Measurements from ENCODE around the gene CTSF. TPM values are rescaled to one million over a fixed set of nuclear protein-coding genes. Genes with fewer than 3 reads are reported as not detected.
"Not testable (repeated sequence)": the region's sequence is repeated elsewhere in the genome, so short reads cannot be mapped to it uniquely, and the experiment has no call there.

CTSF gene
- total RNA-seq, 2 experiments from 2014 or later = 3.5 to 3.9 TPM

- H3K27me3 Mint-ChIP-seq = peaks cover 15% of the 10 kb centered on the region
- no peak overlapping the region for H3K27ac Mint-ChIP-seq
- H3K4me3 Mint-ChIP-seq = no peak overlapping the region
- CTCF ChIA-PET = no interaction called here
- DNase-seq = no peak
- peaks cover 7% of the 10 kb centered on the region for H3K4me1 Mint-ChIP-seq
- no peaks in the 10 kb centered on the region for H3K36me3 Mint-ChIP-seq (ENCODE audit: low read depth)
- POLR2A ChIA-PET = no interaction called here
- no peaks in the 10 kb centered on the region for H3K9me3 Mint-ChIP-seq
Measured at GRCh38 chr11:66549696-66550095, 18.7 kb downstream of the CTSF start.

DNA sequence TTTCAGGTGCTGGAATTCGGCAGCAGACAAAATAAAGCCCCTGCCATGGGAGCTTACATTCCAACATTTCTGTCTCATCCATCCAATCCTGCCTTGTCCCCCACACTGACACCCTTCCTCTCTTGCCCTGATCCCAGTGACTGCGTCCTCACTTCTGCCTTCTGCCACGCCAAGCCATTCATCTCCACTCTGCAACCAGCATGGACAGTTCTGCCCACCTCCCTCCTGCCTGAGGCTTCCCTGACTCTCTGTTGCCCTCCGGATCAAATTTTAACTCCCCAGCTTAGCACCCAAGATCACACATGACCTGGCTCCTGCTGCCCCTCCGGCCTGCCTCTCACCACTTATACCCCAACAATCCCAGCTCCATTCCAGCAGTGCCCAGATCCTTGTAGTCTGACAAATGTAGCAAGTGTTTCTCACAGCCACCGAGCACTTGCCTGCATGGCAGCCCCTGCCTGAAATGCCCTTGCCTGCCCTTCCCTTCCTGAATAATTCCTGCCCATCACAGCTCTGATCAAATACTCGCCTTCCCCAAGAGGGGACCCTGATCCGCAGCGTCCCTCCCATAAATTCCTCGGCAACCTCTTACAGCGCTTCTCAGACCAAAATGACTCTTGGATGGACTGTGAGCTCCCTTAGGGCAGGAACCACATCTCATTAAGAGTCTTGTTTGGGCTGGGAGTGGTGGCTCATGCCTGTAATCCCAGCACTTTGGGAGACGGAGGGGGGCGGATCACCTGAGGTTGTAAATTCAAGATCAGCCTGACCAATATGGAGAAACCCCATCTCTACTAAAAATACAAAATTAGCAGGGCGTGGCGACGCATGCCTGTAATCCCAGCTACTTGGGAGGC lies 19.4 kb downstream of the CTSF start:
- no peaks in the 10 kb centered on the region for H3K9me3 Mint-ChIP-seq

GRCh38 chr11:66548041-66548440 lies 20.4 kb downstream of the CTSF start:
- CTCF ChIA-PET = no interaction called here
- POLR2A ChIA-PET = no interaction called here
- peaks cover 4% of the 10 kb centered on the region for H3K36me3 Mint-ChIP-seq (ENCODE audit: low read depth)
- H3K4me1 Mint-ChIP-seq = peaks cover 21% of the 10 kb centered on the region
- H3K27ac Mint-ChIP-seq = no peak overlapping the region
- no peak overlapping the region for H3K4me3 Mint-ChIP-seq
- H3K27me3 Mint-ChIP-seq = peaks cover 15% of the 10 kb centered on the region
- no peak for DNase-seq
- no peaks in the 10 kb centered on the region for H3K9me3 Mint-ChIP-seq

More for the DNA sequence above, 19.4 kb downstream of the CTSF start:
- peaks cover 12% of the 10 kb centered on the region for H3K4me1 Mint-ChIP-seq
- DNase-seq = no peak
- CTCF ChIA-PET = no interaction called here
- peaks cover 15% of the 10 kb centered on the region for H3K27me3 Mint-ChIP-seq
- no peaks in the 10 kb centered on the region for H3K36me3 Mint-ChIP-seq (ENCODE audit: low read depth)
- H3K4me3 Mint-ChIP-seq = no peak overlapping the region
- POLR2A ChIA-PET = no interaction called here
- H3K27ac Mint-ChIP-seq = no peak overlapping the region

- CTCF ChIA-PET = interaction anchor here (1.0 to 2.1 kb wide), 2 partner anchors 8 to 131 kb away, joined by 3 to 11 read pairs; no protein-coding TSS in a partner anchor
- H3K4me3 Mint-ChIP-seq = peak overlapping the region; percentile 0
- peaks cover 4% of the 10 kb centered on the region for H3K36me3 Mint-ChIP-seq (ENCODE audit: low read depth)
- peaks cover 24% of the 10 kb centered on the region for H3K4me1 Mint-ChIP-seq
- POLR2A ChIA-PET = no interaction called here
- no peak for DNase-seq
- H3K9me3 Mint-ChIP-seq = no peaks in the 10 kb centered on the region
- H3K27me3 Mint-ChIP-seq = peaks cover 15% of the 10 kb centered on the region
- no peak overlapping the region for H3K27ac Mint-ChIP-seq
Measured at GRCh38 chr11:66547662-66548009, 20.8 kb downstream of the CTSF start.

GRCh38 chr11:66546966-66547661 lies 21.3 kb downstream of the CTSF start:
- H3K27ac Mint-ChIP-seq = no peak overlapping the region
- H3K27me3 Mint-ChIP-seq = peaks cover 15% of the 10 kb centered on the region
- H3K36me3 Mint-ChIP-seq (ENCODE audit: low read depth) = peaks cover 4% of the 10 kb centered on the region
- ChIA-PET CTCF (interaction anchor here (0.9 to 2.1 kb wide), 5 partner anchors 8 to 132 kb away, joined by 3 to 11 read pairs (median 3); no protein-coding TSS in a partner anchor), POLR2A (interaction anchor here (1.1 kb wide), 1 partner anchor 12 kb away, joined by 4 read pairs; no protein-coding TSS in a partner anchor)
- peaks cover 27% of the 10 kb centered on the region for H3K4me1 Mint-ChIP-seq
- no peaks in the 10 kb centered on the region for H3K9me3 Mint-ChIP-seq
- peak overlapping the region; percentile 77 for H3K4me3 Mint-ChIP-seq
- DNase-seq = no peak

DNA sequence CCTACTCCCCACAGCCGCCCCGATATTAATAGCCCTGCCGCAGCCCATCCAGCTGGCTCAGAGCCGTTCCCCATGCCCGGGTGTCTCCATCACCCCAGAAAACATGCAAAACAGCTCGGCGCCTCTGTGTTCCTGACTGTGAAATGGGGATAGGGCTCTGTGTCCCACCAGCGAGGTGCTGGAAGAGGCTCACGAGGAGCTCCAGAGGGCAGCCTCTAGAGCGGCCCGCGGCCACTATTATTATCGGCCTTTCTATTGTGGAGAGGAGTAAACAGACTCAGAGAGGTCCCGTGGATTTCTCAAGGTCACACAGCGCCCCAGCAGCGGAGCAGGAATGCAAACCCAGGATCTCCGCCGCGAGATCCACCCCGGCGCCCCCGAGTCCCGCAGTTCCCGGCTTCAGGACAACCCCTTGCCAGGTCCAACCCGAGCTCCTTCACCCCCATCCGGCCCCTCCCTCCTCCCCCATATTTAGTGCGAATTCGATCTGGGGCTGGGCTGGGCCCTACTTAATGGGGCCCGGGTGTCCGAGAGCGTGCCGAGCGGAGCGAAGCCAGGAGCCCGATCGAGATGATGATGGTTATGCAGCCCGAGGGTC lies 21.9 kb downstream of the CTSF start, which contains the start of gene ACTN3:
TSS of gene ACTN3 (plus strand) at position 536 of the 598 bp plus-strand sequence. CDS start at position 571, 35 bp downstream.
- Mint-ChIP-seq H3K9me3 (no peaks in the 10 kb centered on the region), H3K4me1 (peaks cover 27% of the 10 kb centered on the region), H3K36me3 (ENCODE audit: low read depth) (peaks cover 9% of the 10 kb centered on the region), H3K4me3 (peak within 1 kb of the TSS; percentile 77), H3K27me3 (peaks cover 15% of the 10 kb centered on the region), H3K27ac (peak within 1 kb of the TSS; percentile 82)
- ChIA-PET CTCF (interaction anchor here (0.5 to 2.1 kb wide), 8 partner anchors 9 to 249 kb away, joined by 3 to 11 read pairs (median 3); partner anchors contain the start of gene RBM4B), POLR2A (interaction anchor here (0.6 to 1.1 kb wide), 2 partner anchors 12 to 43 kb away, joined by 4 to 5 read pairs; no protein-coding TSS in a partner anchor)
- peak; percentile 29 for DNase-seq

GRCh38 chr11:66545701-66546367 lies 22.6 kb downstream of the CTSF start, which contains the start of gene ZDHHC24:
ZDHHC24 (minus strand) TSS chr11:66546048; CDS start chr11:66546003, 45 bp downstream.
- Mint-ChIP-seq H3K9me3 (no peaks in the 10 kb centered on the region), H3K4me1 (peaks cover 27% of the 10 kb centered on the region), H3K4me3 (peak within 1 kb of the TSS; percentile 85), H3K27me3 (peaks cover 15% of the 10 kb centered on the region), H3K27ac (peak within 1 kb of the TSS; percentile 88), H3K36me3 (ENCODE audit: low read depth) (peaks cover 9% of the 10 kb centered on the region)
- ChIA-PET CTCF (interaction anchor here (0.5 to 2.1 kb wide), 7 partner anchors 9 to 248 kb away, joined by 3 to 11 read pairs (median 3); partner anchors contain the start of gene RBM4B), POLR2A (interaction anchor here (0.6 to 1.1 kb wide), 3 partner anchors 11 to 1039 kb away, joined by 3 to 5 read pairs (median 4); no protein-coding TSS in a partner anchor)
- DNase-seq = peak; percentile 85

- POLR2A ChIA-PET; DNase-seq; H3K36me3 Mint-ChIP-seq (ENCODE audit: low read depth); H3K9me3 Mint-ChIP-seq: not testable (repeated sequence)
- H3K4me3 Mint-ChIP-seq = peak overlapping the region; percentile 85
- CTCF ChIA-PET = interaction anchor here (0.9 to 1.3 kb wide), 2 partner anchors 9 to 13 kb away, joined by 3 read pairs; no protein-coding TSS in a partner anchor
- H3K27ac Mint-ChIP-seq = peak overlapping the region; percentile 88
- peaks cover 14% of the 10 kb centered on the region for H3K27me3 Mint-ChIP-seq
- peaks cover 27% of the 10 kb centered on the region for H3K4me1 Mint-ChIP-seq
Measured at GRCh38 chr11:66544952-66545351, 23.5 kb downstream of the CTSF start.

DNA sequence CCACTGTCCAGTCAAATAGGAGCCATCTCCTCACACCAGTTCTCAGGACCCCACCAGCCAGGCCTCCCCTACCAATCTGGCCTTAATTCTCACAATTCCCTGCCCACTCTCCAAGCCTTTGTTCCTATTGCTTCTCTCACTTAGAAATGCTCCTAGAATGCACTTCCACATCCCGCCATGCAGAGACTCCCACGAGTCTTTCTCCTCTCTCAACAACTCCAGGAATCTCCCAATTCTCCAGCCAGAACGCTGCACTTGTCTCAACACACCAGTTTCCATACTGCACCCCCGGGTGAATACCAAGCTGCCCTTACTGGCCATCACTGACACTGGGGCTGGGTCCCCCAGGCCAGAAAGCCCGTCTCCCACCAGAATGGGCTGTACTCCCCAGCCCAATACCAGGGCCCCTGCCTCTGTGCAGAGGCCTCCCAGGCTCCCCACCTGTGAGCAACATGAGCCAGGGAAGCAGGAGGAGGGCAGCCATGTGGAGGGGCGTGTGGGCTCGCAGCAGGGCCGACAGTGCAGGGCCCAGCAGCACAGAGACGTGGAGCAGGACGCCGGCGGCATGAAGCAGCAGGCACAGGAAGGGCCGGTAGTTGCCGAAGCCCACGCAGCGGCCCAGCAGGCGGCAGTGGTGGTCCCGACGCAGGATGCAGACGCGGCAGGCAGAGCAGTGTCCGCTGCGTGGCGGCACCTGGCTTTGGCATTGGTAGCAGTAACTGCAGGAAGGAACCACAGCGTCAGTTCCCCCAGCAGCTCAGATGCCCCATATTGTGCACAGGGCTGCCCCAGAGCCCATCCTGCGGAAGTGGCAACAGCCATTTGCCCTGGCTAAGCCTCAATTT lies 24.9 kb downstream of the CTSF start:
- H3K27ac Mint-ChIP-seq = peak overlapping the region; percentile 84
- ChIA-PET CTCF (interaction anchor here (1.1 kb wide), 1 partner anchor 124 kb away, joined by 3 read pairs; no protein-coding TSS in a partner anchor), POLR2A (no interaction called here)
- H3K27me3 Mint-ChIP-seq = peaks cover 4% of the 10 kb centered on the region
- peak overlapping the region; percentile 54 for H3K4me3 Mint-ChIP-seq
- peaks cover 27% of the 10 kb centered on the region for H3K4me1 Mint-ChIP-seq
- H3K9me3 Mint-ChIP-seq = no peaks in the 10 kb centered on the region
- DNase-seq = peak; percentile 69
- H3K36me3 Mint-ChIP-seq (ENCODE audit: low read depth) = peaks cover 9% of the 10 kb centered on the region

GRCh38 chr11:66542362-66542761 lies 26.0 kb downstream of the CTSF start:
- POLR2A ChIA-PET = no interaction called here
- DNase-seq = no peak
- Mint-ChIP-seq H3K36me3 (ENCODE audit: low read depth) (peaks cover 12% of the 10 kb centered on the region), H3K27me3 (peaks cover under 1% of the 10 kb centered on the region), H3K27ac (peak overlapping the region; percentile 42), H3K4me1 (peaks cover 27% of the 10 kb centered on the region), H3K9me3 (no peaks in the 10 kb centered on the region), H3K4me3 (no peak overlapping the region)
- CTCF ChIA-PET = interaction anchor here (0.6 to 1.1 kb wide), 2 partner anchors 9 to 1245 kb away, joined by 3 read pairs; no protein-coding TSS in a partner anchor

DNA sequence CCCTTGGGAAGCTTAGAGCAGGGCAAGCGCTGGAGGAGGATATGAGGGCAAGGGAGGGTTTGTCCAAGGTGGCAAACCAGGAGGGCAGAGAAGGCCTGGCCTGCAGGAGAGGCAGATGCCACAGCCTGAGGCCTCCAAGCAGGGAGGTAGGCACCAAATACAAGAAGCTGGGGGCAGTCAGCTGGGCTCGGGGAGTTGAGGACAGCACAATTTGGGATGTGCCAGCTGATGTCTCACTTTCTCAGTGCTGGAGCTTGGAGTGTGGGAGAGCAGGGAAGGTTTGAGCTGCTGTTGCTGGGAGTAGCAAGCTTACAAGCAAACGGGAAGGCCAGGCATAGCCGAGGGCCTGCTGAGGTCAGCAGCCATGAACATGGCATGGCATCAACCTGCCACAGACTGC lies 26.5 kb downstream of the CTSF start:
- CTCF ChIA-PET = interaction anchor here (0.6 to 1.1 kb wide), 3 partner anchors 9 to 1245 kb away, joined by 3 read pairs; no protein-coding TSS in a partner anchor
- H3K27me3 Mint-ChIP-seq = no peaks in the 10 kb centered on the region
- peaks cover 27% of the 10 kb centered on the region for H3K4me1 Mint-ChIP-seq
- no peak for DNase-seq
- no peaks in the 10 kb centered on the region for H3K9me3 Mint-ChIP-seq
- POLR2A ChIA-PET = no interaction called here
- H3K27ac Mint-ChIP-seq = no peak overlapping the region
- H3K4me3 Mint-ChIP-seq = no peak overlapping the region
- peaks cover 15% of the 10 kb centered on the region for H3K36me3 Mint-ChIP-seq (ENCODE audit: low read depth)

Data from activated CD4-positive, alpha-beta T cell treated with anti-CD3 and anti-CD28 coated beads, Interleukin-2, amount 10 ng/mL, durations not matched to agents 7 days and 5 days (primary cell).